ENCODE measurements around the gene RNF225.

Gene RNF225

DNA sequence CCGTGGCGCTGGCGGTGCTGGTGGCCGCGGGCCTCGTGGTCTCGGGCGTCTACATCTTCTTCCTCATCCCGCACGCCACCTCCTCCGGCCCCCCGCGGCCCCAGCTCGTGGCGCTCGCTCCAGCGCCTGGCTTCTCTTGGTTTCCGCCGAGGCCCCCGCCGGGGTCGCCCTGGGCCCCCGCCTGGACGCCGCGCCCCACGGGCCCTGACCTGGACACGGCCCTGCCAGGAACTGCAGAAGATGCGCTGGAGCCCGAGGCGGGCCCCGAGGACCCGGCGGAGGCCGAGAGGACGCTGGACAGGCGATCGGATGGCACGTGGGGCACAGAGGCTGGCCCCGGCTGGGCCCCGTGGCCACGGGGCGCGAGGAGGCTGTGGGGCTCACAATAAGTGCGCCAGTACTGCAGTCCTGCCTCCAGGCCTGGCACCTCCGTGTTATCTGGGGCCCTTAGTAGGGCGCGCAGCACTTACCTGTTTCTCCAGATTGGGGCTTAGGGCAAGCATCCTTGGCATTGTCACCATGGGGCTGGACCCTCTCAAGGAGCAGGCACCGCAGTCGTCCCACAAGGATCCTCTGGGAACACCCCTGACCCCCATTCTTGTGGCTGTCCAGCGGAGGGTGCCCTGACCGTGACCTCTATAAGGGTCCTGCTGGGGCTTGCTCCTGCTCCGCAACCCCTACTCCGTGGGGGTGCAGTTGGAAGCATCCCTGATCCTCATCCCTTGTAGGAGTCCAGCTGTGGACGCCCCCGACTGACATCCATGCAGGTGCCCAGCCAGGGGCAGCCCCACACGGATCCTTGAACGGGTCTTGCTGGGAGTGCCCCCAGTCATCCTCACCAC lies 1.5 kb downstream of the RNF225 start:
- H3K27ac ChIP-seq, result no peak overlapping the region
- no peak for TF ChIP-seq CTCF (conservative IDR thresholded peaks at IDR 0.05)

- H3K27ac ChIP-seq, result no peak overlapping the region
- no peak for TF ChIP-seq CTCF (conservative IDR thresholded peaks at IDR 0.05)
These were observed 2.1 kb downstream of the RNF225 start for GRCh38 chr19:58397533-58398037.

DNA sequence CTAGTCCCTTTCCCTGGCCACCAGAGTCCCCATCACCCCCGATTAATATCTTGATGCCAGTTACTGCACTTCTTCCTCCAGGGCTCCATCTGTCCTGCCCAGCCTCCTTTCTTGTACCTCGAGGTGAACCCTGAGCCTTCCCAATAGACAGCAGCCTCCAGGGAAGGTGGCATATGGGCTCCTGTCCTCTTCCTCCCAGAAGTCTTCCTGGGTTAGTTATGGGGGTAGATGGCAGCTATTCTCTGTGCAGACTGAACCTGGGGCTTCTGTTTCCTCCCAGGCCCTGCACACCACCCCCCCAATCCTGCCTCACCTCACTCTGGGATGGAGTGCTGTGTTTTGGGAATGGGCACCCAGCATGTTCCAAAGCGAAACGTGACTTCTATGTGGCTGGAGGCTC lies 2.6 kb downstream of the RNF225 start:
- no peak overlapping the region for H3K27ac ChIP-seq
- no peak for TF ChIP-seq CTCF (conservative IDR thresholded peaks at IDR 0.05)

GRCh38 chr19:58398545-58398944 lies 3.1 kb downstream of the RNF225 start:
- TF ChIP-seq CTCF (conservative IDR thresholded peaks at IDR 0.05), result no peak
- no peak overlapping the region for H3K27ac ChIP-seq

GRCh38 chr19:58399903-58400302 lies 4.4 kb downstream of the RNF225 start:
- H3K27ac ChIP-seq, result peak overlapping the region; percentile 76; the same call in 1 of the 2 replicates
- TF ChIP-seq CTCF (conservative IDR thresholded peaks at IDR 0.05), result no peak

GRCh38 chr19:58400316-58400915 lies 5.0 kb downstream of the RNF225 start:
- peak overlapping the region; percentile 76 for H3K27ac ChIP-seq
- no peak for TF ChIP-seq CTCF (conservative IDR thresholded peaks at IDR 0.05)

All from VCaP (cell line).